ENCODE measurements around the gene SPNS2.
"Not testable (repeated sequence)": the region's sequence is repeated elsewhere in the genome, so short reads cannot be mapped to it uniquely, and the experiment has no call there.

Gene SPNS2

DNA sequence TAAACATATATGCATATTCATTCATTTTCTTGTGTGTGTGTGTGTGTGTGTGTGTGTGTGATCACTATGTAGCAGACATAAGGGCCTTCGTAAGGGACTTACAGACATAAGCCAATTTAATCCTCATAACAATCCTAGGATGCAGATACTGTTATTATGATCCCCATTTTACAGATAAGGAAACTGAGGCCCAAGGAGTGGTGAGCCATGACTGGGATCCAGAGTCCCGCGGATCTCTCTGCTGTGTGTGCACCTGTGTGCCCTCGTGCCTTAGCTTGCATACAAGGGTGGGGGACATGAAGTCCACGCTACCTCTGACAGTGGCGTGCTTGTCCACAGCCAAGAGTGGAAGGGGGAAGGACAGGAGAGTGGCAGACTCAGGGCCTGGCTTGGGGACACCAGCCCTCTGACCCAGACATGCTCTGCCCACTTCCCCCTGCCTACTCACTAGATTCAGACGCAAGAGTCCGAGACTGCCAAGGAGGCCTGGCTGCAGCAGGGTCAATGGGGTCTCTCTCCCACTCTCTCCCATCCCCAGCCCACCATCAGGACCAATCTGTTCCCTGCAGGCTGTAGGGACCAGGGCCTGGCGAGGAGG is 75.9 kb downstream of the SPNS2 start:
- TF ChIP-seq, protein P1, sequence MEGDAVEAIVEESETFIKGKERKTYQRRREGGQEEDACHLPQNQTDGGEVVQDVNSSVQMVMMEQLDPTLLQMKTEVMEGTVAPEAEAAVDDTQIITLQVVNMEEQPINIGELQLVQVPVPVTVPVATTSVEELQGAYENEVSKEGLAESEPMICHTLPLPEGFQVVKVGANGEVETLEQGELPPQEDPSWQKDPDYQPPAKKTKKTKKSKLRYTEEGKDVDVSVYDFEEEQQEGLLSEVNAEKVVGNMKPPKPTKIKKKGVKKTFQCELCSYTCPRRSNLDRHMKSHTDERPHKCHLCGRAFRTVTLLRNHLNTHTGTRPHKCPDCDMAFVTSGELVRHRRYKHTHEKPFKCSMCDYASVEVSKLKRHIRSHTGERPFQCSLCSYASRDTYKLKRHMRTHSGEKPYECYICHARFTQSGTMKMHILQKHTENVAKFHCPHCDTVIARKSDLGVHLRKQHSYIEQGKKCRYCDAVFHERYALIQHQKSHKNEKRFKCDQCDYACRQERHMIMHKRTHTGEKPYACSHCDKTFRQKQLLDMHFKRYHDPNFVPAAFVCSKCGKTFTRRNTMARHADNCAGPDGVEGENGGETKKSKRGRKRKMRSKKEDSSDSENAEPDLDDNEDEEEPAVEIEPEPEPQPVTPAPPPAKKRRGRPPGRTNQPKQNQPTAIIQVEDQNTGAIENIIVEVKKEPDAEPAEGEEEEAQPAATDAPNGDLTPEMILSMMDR (conservative IDR thresholded peaks at IDR 0.05): no peak
- H3K27ac ChIP-seq: no peak overlapping the region

DNA sequence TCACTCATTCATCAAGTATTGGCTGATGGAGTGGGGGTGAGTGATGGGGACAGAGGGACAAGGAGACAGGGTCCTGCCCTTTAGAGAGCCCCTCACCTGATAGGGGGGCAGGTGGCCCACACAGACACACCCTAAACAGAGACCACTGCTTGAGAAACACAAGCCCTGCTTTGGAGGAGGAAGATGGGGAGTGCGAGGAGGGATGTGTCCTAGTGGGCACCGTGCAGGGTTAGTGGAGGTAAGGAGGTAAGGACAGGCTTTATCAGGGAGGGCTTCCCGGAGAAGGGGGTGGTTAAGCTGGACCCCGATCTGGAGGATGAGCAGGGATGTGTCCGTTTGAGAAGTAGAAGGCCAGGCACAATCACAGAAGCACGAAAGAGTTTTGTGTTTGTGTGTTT is 77.5 kb downstream of the SPNS2 start:
- TF ChIP-seq, protein P1 (conservative IDR thresholded peaks at IDR 0.05): no peak
- no peak overlapping the region for H3K27ac ChIP-seq

DNA sequence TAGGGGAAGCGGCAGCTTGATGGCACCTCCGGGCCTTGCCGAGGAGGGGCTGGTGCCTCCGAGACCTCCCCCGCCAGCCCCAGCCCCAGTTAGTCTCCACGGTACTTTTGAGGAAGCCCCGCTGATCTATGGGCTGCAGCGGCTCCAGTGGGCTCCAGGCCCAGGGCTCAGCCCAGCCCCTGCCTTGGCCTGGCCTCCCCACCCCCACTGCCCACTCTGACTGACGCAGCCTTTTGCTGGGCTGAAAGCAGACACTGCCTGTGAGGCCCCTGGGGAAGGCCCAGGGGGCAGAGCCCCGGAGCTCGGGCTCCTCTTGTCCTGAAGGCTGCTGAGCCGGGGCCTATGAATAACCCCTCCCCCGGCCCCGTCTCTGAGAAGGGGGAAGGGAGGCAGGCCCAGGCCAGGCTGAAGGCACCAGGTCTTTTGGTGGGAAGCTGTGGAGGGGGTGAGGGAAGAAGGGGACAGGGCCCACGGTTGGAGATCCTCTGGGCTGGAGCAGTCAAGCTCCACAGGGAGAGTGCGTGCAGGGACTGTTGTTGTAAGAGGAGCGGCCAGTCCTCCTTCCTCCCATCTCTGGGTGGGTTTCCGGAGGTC is 78.1 kb downstream of the SPNS2 start:
- TF ChIP-seq, protein P1 (conservative IDR thresholded peaks at IDR 0.05): no peak
- no peak overlapping the region for H3K27ac ChIP-seq

DNA sequence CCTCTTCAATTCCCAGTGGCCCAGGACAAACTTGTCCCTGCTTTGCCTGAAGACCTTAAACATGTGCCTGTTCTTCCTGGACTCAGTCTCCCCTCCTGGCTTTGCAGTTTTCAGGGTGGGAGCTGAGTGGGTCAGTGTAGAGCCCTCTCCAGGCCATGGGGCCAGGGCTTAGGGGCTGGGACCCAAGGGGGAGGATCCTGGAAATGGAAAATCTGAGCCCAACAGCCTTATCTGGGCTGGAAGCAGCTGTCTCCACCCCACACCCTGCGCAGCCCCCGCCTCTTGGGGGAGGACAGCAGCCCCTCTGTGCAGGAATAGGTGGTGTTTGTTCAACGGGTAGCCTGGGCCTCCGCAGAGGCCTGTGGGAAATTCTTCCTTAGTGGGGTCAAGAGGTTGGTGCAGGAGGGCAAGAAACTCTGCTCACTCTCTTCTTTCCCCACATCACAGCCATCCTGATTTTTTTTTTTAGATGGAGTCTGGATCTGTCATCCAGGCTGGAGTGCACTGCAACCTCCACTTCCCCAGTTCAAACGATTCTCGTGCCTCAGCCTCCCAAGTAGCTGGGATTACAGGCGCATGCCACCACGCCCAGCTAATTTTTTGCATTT is 78.8 kb downstream of the SPNS2 start:
- H3K27ac ChIP-seq: no peak overlapping the region
- TF ChIP-seq, protein P1 (conservative IDR thresholded peaks at IDR 0.05): no peak

DNA sequence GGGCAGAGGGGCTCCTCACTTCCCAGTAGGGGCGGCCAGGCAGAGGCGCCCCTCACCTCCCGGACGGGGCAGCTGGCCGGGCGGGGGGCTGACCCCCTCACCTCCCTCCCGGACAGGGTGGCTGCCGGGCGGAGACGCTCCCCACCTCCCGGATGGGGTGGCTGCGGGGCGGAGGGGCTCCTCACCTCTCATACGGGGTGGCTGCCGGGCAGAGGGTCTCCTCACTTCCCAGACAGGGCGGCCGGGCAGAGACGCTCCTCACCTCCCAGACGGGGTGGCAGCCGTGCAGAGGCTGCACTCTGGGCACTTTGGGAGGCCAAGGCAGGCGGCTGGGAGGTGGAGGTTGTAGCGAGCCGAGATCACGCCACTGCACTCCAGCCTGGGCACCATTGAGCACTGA is 79.7 kb downstream of the SPNS2 start:
- not testable (repeated sequence) for H3K27ac ChIP-seq

DNA sequence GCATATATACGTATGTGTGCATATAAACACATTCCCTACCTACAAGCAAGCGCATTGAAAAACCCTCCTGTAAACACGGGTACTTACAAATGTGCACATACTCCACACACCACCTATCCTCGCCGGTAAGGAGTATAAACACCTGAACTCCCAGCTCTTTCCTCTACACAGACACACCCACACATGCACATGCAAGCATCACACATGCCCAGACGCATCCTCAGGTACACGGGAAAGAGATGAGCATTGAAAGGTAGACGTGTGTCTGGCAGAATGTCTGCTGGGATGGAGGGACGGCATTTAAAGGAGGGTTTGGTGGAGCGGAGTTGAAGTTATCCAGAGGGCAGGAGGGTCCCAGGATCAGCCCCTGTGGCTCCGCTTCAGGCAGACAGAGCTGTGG is 81.0 kb downstream of the SPNS2 start:
- H3K27ac ChIP-seq: no peak overlapping the region
- TF ChIP-seq, protein P1 (conservative IDR thresholded peaks at IDR 0.05): no peak

DNA sequence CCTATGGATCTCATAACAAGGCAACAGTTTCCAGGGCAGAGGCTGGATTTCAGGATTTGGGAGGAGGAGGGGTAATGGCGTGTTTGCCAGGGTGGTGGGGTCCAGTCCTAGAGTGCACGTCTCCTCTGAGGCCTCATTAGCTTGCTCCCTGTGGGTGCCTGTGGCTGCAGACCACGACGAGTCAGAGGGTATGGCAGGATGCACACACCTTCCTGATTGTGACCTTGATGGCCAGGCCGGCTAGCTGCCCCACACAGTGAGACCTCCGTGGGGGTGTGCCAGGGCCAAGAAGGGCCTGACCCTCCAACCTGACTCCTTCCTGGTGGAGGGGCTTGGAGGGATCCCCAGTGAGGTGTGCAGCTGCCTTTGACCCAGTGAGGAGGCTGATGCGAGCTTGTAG is 81.6 kb downstream of the SPNS2 start:
- H3K27ac ChIP-seq: no peak overlapping the region
- TF ChIP-seq, protein P1 (conservative IDR thresholded peaks at IDR 0.05): no peak

DNA sequence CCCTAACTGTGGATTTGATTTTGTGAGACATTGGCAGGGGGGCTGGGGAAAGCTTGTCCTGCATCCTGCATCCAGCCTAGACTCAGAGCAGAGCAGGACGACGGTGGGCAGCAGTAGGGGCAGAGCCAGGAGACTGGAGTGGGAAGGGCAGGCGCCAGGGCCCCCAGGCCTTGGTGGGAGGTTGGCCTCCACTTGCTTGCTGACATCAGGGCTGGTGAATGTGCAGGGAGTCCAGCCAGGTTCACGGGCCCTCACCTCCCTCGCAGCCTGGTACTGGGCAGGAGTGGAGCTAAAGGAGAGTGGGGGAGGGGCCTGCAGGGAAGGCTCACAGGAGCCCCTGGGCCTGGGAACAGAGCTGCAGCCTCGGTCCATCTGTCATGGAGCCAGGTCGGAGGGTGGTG is 83.4 kb downstream of the SPNS2 start:
- TF ChIP-seq, protein P1 (conservative IDR thresholded peaks at IDR 0.05): no peak
- no peak overlapping the region for H3K27ac ChIP-seq

All from VCaP (cell line).